ENCODE data around the gene ZMYND19. TPM values are rescaled to one million over a fixed set of nuclear protein-coding genes. Genes with fewer than 3 reads are reported as not detected.

ZMYND19 gene
- total RNA-seq, 5 donors from 2014 or later (not counting 1 experiment from before 2014, with no cell fraction given), result 18.7 to 42.0 (median 33.3) TPM

DNA sequence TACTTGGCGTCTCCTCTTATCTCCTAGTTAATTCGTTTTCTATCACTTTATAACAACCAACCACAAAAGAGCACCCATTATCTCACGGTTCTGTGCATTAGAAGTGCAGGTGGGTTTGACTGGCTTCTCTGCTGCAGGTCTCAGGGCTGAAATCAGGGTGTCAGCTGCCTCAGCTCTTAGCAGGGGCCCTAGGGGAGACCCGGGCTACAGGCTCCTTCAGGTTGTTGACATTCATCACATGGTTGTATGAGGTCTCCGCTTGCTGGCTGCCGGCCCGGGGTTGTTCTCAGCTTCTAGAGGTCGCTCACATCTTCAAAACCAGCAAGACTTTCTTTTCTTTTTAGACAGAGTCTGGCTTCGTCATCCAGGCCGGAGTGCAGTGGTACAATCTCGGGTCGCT lies 2.9 kb upstream of the ZMYND19 start:
- 89% methylated on average over 9 of the region's 12 CpGs for WGBS (ENCODE audit: insufficient coverage)
- H3K36me3 Mint-ChIP-seq, result peaks cover 2% of the 10 kb centered on the region
- no peaks in the 10 kb centered on the region for H3K9me3 Mint-ChIP-seq
- no peak overlapping the region for H3K27ac Mint-ChIP-seq
- POLR2A ChIA-PET, result no interaction called here
- no peak overlapping the region for H3K27ac ChIP-seq (ENCODE audit: low read length)
- no peaks in the 10 kb centered on the region for H3K27me3 Mint-ChIP-seq
- H3K4me1 Mint-ChIP-seq, result peaks cover 12 to 14% (median 13%) of the 10 kb centered on the region in 3 donors
- ATAC-seq (replicated peaks in 1 of 4), result no peak
- CTCF ChIA-PET, result no interaction called here
- H3K4me3 ChIP-seq (ENCODE audit: control insufficient read depth in 1 of 2, extremely low read depth in 1 of 2, low read length in 1 of 2), result no peak overlapping the region
- H3K4me1 ChIP-seq (ENCODE audit: control insufficient read depth in 1 of 2, extremely low read depth in 1 of 2, insufficient read depth in 2 of 2, low read length in 2 of 2), result peaks cover 3 to 21% of the 10 kb centered on the region in 2 experiments
- no peak for DNase-seq
- H3K4me3 Mint-ChIP-seq, result peak overlapping the region in 2 of 3 donors; percentile 42 to 45
- H3K27me3 ChIP-seq (replicated peaks in 1 of 2; ENCODE audit: control insufficient read depth in 2 of 2, extremely low read depth in 1 of 2, insufficient read depth in 2 of 2, low read length in 1 of 2), result no peaks in the 10 kb centered on the region
- H3K36me3 ChIP-seq (ENCODE audit: control insufficient read depth in 2 of 2, extremely low read depth in 1 of 2, insufficient read depth in 1 of 2, low read length in 1 of 2), result peaks cover 0 to under 1% of the 10 kb centered on the region in 2 donors
- no peaks in the 10 kb centered on the region for H3K9me3 ChIP-seq

DNA sequence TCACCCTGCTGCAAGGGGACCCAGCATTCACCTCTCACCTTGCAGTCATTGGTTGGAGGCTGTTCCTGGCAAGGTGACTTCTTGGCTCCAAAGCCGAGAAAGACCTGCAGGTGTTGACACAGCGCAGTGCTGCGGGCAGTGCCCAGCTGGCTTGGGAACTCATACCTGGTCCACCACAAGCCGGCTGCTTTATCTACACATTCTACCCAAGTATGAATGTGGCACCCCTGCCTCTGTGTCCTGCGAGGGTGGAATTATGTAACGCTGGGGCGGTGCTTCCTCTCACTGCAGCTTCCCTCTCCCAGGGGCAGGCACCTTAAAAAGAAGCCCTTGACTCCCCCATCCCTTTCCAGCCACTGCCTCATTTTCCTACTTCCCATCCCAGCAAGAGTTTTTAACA lies 2.5 kb upstream of the ZMYND19 start:
- H3K4me3 Mint-ChIP-seq, result peak overlapping the region in 1 of 3 donors; percentile 42
- ChIA-PET CTCF (interaction anchor here in 1 of 2 donors (1.2 kb wide), 1 partner anchor 13 kb away, joined by 4 read pairs; no protein-coding TSS in a partner anchor), POLR2A (interaction anchor here in 1 of 2 donors (0.8 kb wide), 1 partner anchor 81 kb away, joined by 7 read pairs; no protein-coding TSS in a partner anchor)
- Histone ChIP-seq H3K27ac (ENCODE audit: low read length) (no peak overlapping the region), H3K27me3 (replicated peaks in 1 of 2; ENCODE audit: control insufficient read depth in 2 of 2, extremely low read depth in 1 of 2, insufficient read depth in 2 of 2, low read length in 1 of 2) (no peaks in the 10 kb centered on the region), H3K36me3 (ENCODE audit: control insufficient read depth in 2 of 2, extremely low read depth in 1 of 2, insufficient read depth in 1 of 2, low read length in 1 of 2) (peaks cover 0 to 5% of the 10 kb centered on the region in 2 donors), H3K4me1 (ENCODE audit: control insufficient read depth in 1 of 2, extremely low read depth in 1 of 2, insufficient read depth in 2 of 2, low read length in 2 of 2) (peaks cover 3 to 26% of the 10 kb centered on the region in 2 experiments), H3K9me3 (no peaks in the 10 kb centered on the region), H3K4me3 (ENCODE audit: control insufficient read depth in 1 of 2, extremely low read depth in 1 of 2, low read length in 1 of 2) (no peak overlapping the region)
- 98% methylated on average over 5 of the region's 7 CpGs for WGBS (ENCODE audit: insufficient coverage)
- ATAC-seq (replicated peaks in 1 of 4), result no peak
- H3K9me3 Mint-ChIP-seq, result no peaks in the 10 kb centered on the region
- no peak for DNase-seq
- H3K27me3 Mint-ChIP-seq, result no peaks in the 10 kb centered on the region
- H3K27ac Mint-ChIP-seq, result no peak overlapping the region
- peaks cover 16 to 17% (median 17%) of the 10 kb centered on the region in 3 donors for H3K4me1 Mint-ChIP-seq
- H3K36me3 Mint-ChIP-seq, result peaks cover 6% of the 10 kb centered on the region

DNA sequence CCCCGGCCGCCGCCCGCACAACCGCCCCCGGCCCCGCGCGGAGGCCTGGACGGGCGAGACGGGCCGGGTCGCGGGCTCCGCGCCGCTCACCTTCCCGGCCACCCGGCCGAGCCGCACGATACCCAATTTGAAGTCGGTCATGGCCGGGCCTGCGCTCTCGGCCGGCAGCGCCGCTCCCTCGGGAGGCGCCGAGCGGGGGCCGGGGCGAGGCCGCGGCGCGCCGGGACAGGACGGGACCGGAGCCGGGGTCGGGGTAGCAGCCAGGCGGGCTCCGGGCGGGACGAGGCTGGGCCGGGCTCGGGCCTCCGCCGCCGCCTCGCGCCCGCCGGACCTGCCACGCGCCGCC lies 216 bp downstream of the ZMYND19 start:
- Histone ChIP-seq H3K4me3 (ENCODE audit: control insufficient read depth in 1 of 2, extremely low read depth in 1 of 2, low read length in 1 of 2) (peak overlapping the region in 1 of 2 donors; percentile 12), H3K9me3 (no peaks in the 10 kb centered on the region), H3K27me3 (replicated peaks in 1 of 2; ENCODE audit: control insufficient read depth in 2 of 2, extremely low read depth in 1 of 2, insufficient read depth in 2 of 2, low read length in 1 of 2) (no peaks in the 10 kb centered on the region), H3K27ac (ENCODE audit: low read length) (no peak overlapping the region), H3K36me3 (ENCODE audit: control insufficient read depth in 2 of 2, extremely low read depth in 1 of 2, insufficient read depth in 1 of 2, low read length in 1 of 2) (peaks cover 10 to 26% of the 10 kb centered on the region in 2 donors), H3K4me1 (ENCODE audit: control insufficient read depth in 1 of 2, extremely low read depth in 1 of 2, insufficient read depth in 2 of 2, low read length in 2 of 2) (peaks cover 3 to 26% of the 10 kb centered on the region in 2 experiments)
- ChIA-PET POLR2A (interaction anchor here in 1 of 2 donors (0.5 to 1.0 kb wide), 2 partner anchors 29 to 36 kb away, joined by 3 to 4 read pairs; partner anchors contain the start of gene EHMT1), CTCF (interaction anchor here in 1 of 2 donors (0.9 to 1.1 kb wide), 2 partner anchors 10 to 15 kb away, joined by 3 to 6 read pairs; partner anchors contain the start of gene ARRDC1)
- peak overlapping the region in 1 of 3 donors; percentile 89 for H3K4me3 Mint-ChIP-seq
- DNase-seq (no peak), ATAC-seq (replicated peaks in 1 of 4) (peak in 2 of 4 experiments; percentile 35 to 42)
- no peak overlapping the region for H3K27ac Mint-ChIP-seq
- H3K4me1 Mint-ChIP-seq, result peaks cover 17 to 22% (median 18%) of the 10 kb centered on the region in 3 donors
- under 1% methylated on average over 60 of the region's 61 CpGs for WGBS (ENCODE audit: insufficient coverage)
- H3K36me3 Mint-ChIP-seq, result peaks cover 20% of the 10 kb centered on the region
- no peaks in the 10 kb centered on the region for H3K9me3 Mint-ChIP-seq
- no peaks in the 10 kb centered on the region for H3K27me3 Mint-ChIP-seq

DNA sequence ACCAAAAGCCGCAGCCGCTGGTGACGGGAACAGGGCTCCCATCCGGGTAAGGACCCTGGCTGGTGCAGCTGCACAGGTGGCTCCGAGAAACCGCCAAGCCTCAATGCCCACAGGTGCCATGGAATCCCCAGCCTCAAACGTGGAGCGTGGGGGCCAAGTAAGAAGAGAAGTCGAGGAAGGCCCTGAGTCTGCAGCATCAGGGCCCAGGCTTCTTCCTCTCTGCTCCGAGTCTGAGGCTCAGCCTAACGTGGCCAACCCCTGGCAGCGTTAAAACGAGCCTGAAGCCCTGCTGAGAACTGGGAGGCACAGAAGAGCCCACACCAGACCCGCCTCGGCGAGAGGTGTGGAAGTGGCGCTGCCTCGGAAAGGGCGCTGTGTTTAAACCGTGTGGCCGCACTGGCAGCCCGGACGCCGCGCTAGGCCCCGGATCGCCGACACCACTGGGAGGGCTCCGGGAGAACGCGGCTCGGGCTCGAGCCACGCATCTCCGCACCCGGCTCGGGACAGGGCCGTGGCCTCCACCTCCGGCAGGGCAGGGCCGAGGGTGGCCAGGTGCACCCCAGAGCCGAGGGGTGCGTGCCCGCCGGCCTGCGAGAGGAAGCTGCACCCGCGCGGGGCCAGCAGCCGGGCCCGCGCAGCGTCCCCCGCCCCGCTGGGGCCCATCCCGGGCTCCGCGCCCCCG lies 730 bp downstream of the ZMYND19 start:
- Histone ChIP-seq H3K4me3 (ENCODE audit: control insufficient read depth in 1 of 2, extremely low read depth in 1 of 2, low read length in 1 of 2) (peak overlapping the region; percentile 38 to 62), H3K9me3 (no peaks in the 10 kb centered on the region), H3K36me3 (ENCODE audit: control insufficient read depth in 2 of 2, extremely low read depth in 1 of 2, insufficient read depth in 1 of 2, low read length in 1 of 2) (peaks cover 15 to 26% of the 10 kb centered on the region in 2 donors), H3K4me1 (ENCODE audit: control insufficient read depth in 1 of 2, extremely low read depth in 1 of 2, insufficient read depth in 2 of 2, low read length in 2 of 2) (peaks cover 3 to 26% of the 10 kb centered on the region in 2 experiments), H3K27me3 (replicated peaks in 1 of 2; ENCODE audit: control insufficient read depth in 2 of 2, extremely low read depth in 1 of 2, insufficient read depth in 2 of 2, low read length in 1 of 2) (no peaks in the 10 kb centered on the region), H3K27ac (ENCODE audit: low read length) (no peak overlapping the region)
- peak in 2 of 35 experiments; percentile 26 to 29 for DNase-seq
- 10% methylated on average over 53 of the region's 58 CpGs for WGBS (ENCODE audit: insufficient coverage)
- Mint-ChIP-seq H3K9me3 (no peaks in the 10 kb centered on the region), H3K4me3 (peak overlapping the region; percentile 79 to 84 (median 79)), H3K27me3 (no peaks in the 10 kb centered on the region), H3K36me3 (peaks cover 24% of the 10 kb centered on the region), H3K27ac (no peak overlapping the region), H3K4me1 (peaks cover 17 to 22% (median 18%) of the 10 kb centered on the region in 3 donors)
- peak; percentile 7 to 24 (median 12) for ATAC-seq (replicated peaks in 1 of 4)
- CTCF ChIA-PET, result no interaction called here
- POLR2A ChIA-PET, result no interaction called here

DNA sequence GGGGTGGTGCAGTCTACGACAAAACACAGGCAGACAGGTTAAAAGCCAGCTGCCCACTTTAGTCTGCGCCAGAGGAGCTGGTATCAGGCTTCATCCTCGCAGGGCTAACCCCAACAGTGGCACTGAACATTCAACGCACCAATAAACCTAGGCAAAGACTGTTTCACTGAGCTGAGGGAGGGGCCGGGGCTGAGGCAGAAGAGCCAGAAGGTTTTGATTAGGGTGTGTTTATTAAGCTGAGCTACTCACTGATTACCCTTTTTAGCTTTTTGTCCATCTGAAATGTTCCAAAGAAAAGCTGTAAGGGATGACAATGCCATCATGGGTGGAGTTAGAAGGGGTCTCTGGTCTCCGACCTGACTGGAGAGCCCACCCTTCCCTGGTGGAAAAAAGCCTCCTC lies 1.4 kb downstream of the ZMYND19 start:
- whole genome bisulfite sequencing (ENCODE audit: insufficient coverage), result 100% methylated on average over 2 of the region's 6 CpGs
- no peak overlapping the region for H3K27ac ChIP-seq (ENCODE audit: low read length)
- peaks cover 16 to 30% of the 10 kb centered on the region in 2 donors for H3K36me3 ChIP-seq (ENCODE audit: control insufficient read depth in 2 of 2, extremely low read depth in 1 of 2, insufficient read depth in 1 of 2, low read length in 1 of 2)
- H3K9me3 Mint-ChIP-seq, result no peaks in the 10 kb centered on the region
- no peak for DNase-seq
- no peak for ATAC-seq (replicated peaks in 1 of 4)
- H3K27ac Mint-ChIP-seq, result no peak overlapping the region
- H3K27me3 Mint-ChIP-seq, result no peaks in the 10 kb centered on the region
- peaks cover 17 to 22% (median 18%) of the 10 kb centered on the region in 3 donors for H3K4me1 Mint-ChIP-seq
- ChIA-PET POLR2A (no interaction called here), CTCF (interaction anchor here in 1 of 2 donors (1.6 kb wide), 1 partner anchor 10 kb away, joined by 5 read pairs; no protein-coding TSS in a partner anchor)
- no peak overlapping the region for H3K4me3 ChIP-seq (ENCODE audit: control insufficient read depth in 1 of 2, extremely low read depth in 1 of 2, low read length in 1 of 2)
- peak overlapping the region; percentile 79 to 84 (median 79) for H3K4me3 Mint-ChIP-seq
- H3K27me3 ChIP-seq (replicated peaks in 1 of 2; ENCODE audit: control insufficient read depth in 2 of 2, extremely low read depth in 1 of 2, insufficient read depth in 2 of 2, low read length in 1 of 2), result no peaks in the 10 kb centered on the region
- peaks cover 24% of the 10 kb centered on the region for H3K36me3 Mint-ChIP-seq
- H3K4me1 ChIP-seq (ENCODE audit: control insufficient read depth in 1 of 2, extremely low read depth in 1 of 2, insufficient read depth in 2 of 2, low read length in 2 of 2), result peaks cover 3 to 26% of the 10 kb centered on the region in 2 experiments
- H3K9me3 ChIP-seq, result no peaks in the 10 kb centered on the region

DNA sequence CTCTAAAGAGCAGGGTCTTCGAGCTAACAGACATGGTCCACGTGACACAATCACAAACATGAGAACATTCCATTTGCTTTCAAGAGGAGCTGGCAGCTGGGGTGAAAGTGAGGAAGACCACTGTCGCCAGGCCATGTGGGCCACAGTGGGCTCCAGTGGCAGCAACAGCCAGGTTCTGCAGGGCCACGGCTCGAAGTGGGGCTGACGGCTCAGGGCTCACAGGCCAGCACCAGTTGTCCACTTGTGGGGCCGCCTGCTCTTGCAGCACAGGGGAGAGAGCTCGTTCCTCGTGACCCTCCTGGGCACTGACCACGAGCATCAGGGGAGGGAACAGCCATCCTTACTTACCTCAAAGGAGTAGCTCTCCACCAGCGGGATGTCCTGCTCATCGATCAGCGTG lies 2.0 kb downstream of the ZMYND19 start:
- H3K4me3 Mint-ChIP-seq, result peak overlapping the region; percentile 64 to 84 (median 79)
- H3K4me1 Mint-ChIP-seq, result peaks cover 17 to 22% (median 18%) of the 10 kb centered on the region in 3 donors
- Histone ChIP-seq H3K4me3 (ENCODE audit: control insufficient read depth in 1 of 2, extremely low read depth in 1 of 2, low read length in 1 of 2) (no peak overlapping the region), H3K27ac (ENCODE audit: low read length) (no peak overlapping the region), H3K4me1 (ENCODE audit: control insufficient read depth in 1 of 2, extremely low read depth in 1 of 2, insufficient read depth in 2 of 2, low read length in 2 of 2) (peaks cover 3 to 26% of the 10 kb centered on the region in 2 experiments), H3K27me3 (replicated peaks in 1 of 2; ENCODE audit: control insufficient read depth in 2 of 2, extremely low read depth in 1 of 2, insufficient read depth in 2 of 2, low read length in 1 of 2) (no peaks in the 10 kb centered on the region), H3K9me3 (no peaks in the 10 kb centered on the region), H3K36me3 (ENCODE audit: control insufficient read depth in 2 of 2, extremely low read depth in 1 of 2, insufficient read depth in 1 of 2, low read length in 1 of 2) (peaks cover 16 to 34% of the 10 kb centered on the region in 2 donors)
- DNase-seq, result no peak
- ChIA-PET POLR2A (no interaction called here), CTCF (interaction anchor here (0.5 to 1.6 kb wide), 2 partner anchors 9 to 34 kb away, joined by 3 to 5 read pairs; no protein-coding TSS in a partner anchor)
- H3K36me3 Mint-ChIP-seq, result peaks cover 24% of the 10 kb centered on the region
- no peak for ATAC-seq (replicated peaks in 1 of 4)
- 100% methylated on average over 5 of the region's 13 CpGs for WGBS (ENCODE audit: insufficient coverage)
- H3K27ac Mint-ChIP-seq, result no peak overlapping the region
- H3K9me3 Mint-ChIP-seq, result no peaks in the 10 kb centered on the region
- no peaks in the 10 kb centered on the region for H3K27me3 Mint-ChIP-seq

Measured in T-cell (primary cell).